Osteocyte (in vitro differentiated cells): ENCODE results near the gene ANGPT4. TPM values are rescaled to one million over a fixed set of nuclear protein-coding genes. Genes with fewer than 3 reads are reported as not detected.

Experiments used
- DNase-seq: peaks from one replicate; pipeline ENCODE4 v3.0.0; 2021; ENCODE audit warnings: mixed read lengths; ENCODE audit not compliant: unreplicated experiment; ENCODE audit errors: extremely low spot score
- H3K27ac Mint-ChIP-seq: one replicate; pipeline ENCODE4 v1.8.0; 2021; ENCODE audit warnings: mild to moderate bottlenecking, mixed read lengths; ENCODE audit not compliant: unreplicated experiment
- H3K27me3 Mint-ChIP-seq: one replicate; pipeline ENCODE4 v1.8.0; 2021; ENCODE audit warnings: mixed read lengths; ENCODE audit not compliant: unreplicated experiment
- H3K36me3 Mint-ChIP-seq: one replicate; pipeline ENCODE4 v1.8.0; 2021; ENCODE audit warnings: mixed read lengths; ENCODE audit not compliant: unreplicated experiment
- H3K4me1 Mint-ChIP-seq: one replicate; pipeline ENCODE4 v1.8.0; 2021; ENCODE audit warnings: mixed read lengths; ENCODE audit not compliant: unreplicated experiment
- H3K4me3 Mint-ChIP-seq: one replicate; pipeline ENCODE4 v1.8.0; 2021; ENCODE audit warnings: mild to moderate bottlenecking, moderate library complexity, mixed read lengths; ENCODE audit not compliant: unreplicated experiment
- H3K9me3 Mint-ChIP-seq: one replicate; pipeline ENCODE4 v1.8.0; 2021; ENCODE audit warnings: mixed read lengths; ENCODE audit not compliant: unreplicated experiment
- total RNA-seq: library from RNA; stranded (reverse); gene quantifications from 2 replicates; pipeline ENCODE4 v1.2.1, GENCODE V29; 2021
- TF ChIP-seq, protein P1 (sequence below): fragments of 200-600 bp; sonication (generic); IDR thresholded peaks from 2 replicates; pipeline ENCODE4 v1.5.0; 2021; ENCODE audit warnings: antibody characterized with exemption, mild to moderate bottlenecking, moderate library complexity

Gene ANGPT4
- total RNA-seq, 1 donor from 2014 or later: not detected

DNA sequence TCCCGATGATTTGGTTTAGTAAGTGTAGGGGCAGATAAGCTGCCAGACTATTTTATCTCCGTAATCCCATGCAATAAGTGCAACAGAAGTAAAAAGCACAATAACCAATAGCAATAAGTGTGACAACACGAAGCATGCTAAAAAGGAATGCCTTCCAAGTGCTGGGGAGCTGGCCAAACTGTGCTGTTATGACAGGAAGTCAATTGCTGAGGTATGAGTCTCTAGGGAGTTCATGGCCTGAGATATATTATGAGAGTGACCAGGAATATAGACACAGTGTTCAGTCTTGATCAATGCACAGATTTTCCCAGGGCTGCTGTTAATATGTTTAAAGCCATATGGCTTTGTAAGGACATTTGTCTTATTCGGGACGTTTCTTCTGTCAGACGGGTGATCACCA, 10.5 kb upstream of the ANGPT4 start:
- Mint-ChIP-seq H3K4me3 (no peak overlapping the region), H3K27me3 (no peaks in the 10 kb centered on the region), H3K36me3 (no peaks in the 10 kb centered on the region), H3K9me3 (peaks cover 18% of the 10 kb centered on the region), H3K4me1 (no peaks in the 10 kb centered on the region), H3K27ac (no peak overlapping the region)
- DNase-seq: no peak
- TF ChIP-seq, protein P1, sequence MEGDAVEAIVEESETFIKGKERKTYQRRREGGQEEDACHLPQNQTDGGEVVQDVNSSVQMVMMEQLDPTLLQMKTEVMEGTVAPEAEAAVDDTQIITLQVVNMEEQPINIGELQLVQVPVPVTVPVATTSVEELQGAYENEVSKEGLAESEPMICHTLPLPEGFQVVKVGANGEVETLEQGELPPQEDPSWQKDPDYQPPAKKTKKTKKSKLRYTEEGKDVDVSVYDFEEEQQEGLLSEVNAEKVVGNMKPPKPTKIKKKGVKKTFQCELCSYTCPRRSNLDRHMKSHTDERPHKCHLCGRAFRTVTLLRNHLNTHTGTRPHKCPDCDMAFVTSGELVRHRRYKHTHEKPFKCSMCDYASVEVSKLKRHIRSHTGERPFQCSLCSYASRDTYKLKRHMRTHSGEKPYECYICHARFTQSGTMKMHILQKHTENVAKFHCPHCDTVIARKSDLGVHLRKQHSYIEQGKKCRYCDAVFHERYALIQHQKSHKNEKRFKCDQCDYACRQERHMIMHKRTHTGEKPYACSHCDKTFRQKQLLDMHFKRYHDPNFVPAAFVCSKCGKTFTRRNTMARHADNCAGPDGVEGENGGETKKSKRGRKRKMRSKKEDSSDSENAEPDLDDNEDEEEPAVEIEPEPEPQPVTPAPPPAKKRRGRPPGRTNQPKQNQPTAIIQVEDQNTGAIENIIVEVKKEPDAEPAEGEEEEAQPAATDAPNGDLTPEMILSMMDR: no peak

GRCh38 chr20:925516-925915, 9.4 kb upstream of the ANGPT4 start:
- no peaks in the 10 kb centered on the region for H3K27me3 Mint-ChIP-seq
- no peak overlapping the region for H3K4me3 Mint-ChIP-seq
- TF ChIP-seq, protein P1: no peak
- DNase-seq: no peak
- H3K36me3 Mint-ChIP-seq: no peaks in the 10 kb centered on the region
- H3K4me1 Mint-ChIP-seq: no peaks in the 10 kb centered on the region
- no peak overlapping the region for H3K27ac Mint-ChIP-seq
- H3K9me3 Mint-ChIP-seq: peaks cover 9% of the 10 kb centered on the region

DNA sequence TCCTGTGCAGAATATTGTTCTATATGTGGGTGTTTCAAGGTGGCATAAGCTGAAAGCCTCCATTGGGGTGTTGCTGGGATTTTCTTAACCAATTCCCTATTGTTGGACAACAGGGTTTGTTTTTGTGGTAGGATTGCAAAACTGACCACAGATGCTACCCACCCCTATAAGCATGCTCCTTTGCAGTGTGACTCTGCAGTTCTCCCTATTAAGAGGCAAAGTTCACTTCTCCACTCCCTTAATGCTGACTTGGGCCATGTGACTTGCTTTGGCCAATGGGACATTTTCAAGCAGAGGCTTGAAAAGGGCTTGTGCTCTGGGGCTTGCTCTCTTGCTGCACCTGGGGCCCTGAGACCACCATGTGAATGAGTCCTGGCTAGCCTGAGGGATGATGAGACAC, 8.5 kb upstream of the ANGPT4 start:
- TF ChIP-seq, protein P1: no peak
- no peak overlapping the region for H3K27ac Mint-ChIP-seq
- no peaks in the 10 kb centered on the region for H3K36me3 Mint-ChIP-seq
- H3K9me3 Mint-ChIP-seq: peaks cover 6% of the 10 kb centered on the region
- DNase-seq: no peak
- H3K4me1 Mint-ChIP-seq: no peaks in the 10 kb centered on the region
- no peak overlapping the region for H3K4me3 Mint-ChIP-seq
- H3K27me3 Mint-ChIP-seq: no peaks in the 10 kb centered on the region

DNA sequence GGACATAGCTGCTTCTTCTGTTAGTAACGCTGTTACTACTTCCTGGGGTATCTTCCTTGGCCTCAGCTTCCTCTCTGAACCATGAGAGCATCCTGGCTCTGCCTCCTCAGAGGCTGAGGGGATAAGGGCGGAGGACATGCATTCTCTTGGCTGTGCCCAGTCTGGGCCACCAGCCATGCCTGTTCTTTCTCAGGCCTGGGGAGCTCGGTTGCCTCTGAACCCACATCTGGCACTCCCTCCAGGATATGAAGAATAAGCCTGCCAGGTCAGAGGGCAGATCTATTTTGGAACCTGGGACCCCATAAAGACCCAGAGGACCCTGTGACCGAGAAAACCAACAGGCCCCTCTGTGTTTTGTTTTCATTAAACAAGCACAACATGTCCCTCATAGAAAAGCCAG, 6.6 kb upstream of the ANGPT4 start:
- no peaks in the 10 kb centered on the region for H3K36me3 Mint-ChIP-seq
- DNase-seq: no peak
- no peaks in the 10 kb centered on the region for H3K27me3 Mint-ChIP-seq
- TF ChIP-seq, protein P1: no peak
- no peak overlapping the region for H3K27ac Mint-ChIP-seq
- H3K9me3 Mint-ChIP-seq: peaks cover 6% of the 10 kb centered on the region
- H3K4me1 Mint-ChIP-seq: no peaks in the 10 kb centered on the region
- H3K4me3 Mint-ChIP-seq: no peak overlapping the region

- DNase-seq: no peak
- Mint-ChIP-seq H3K27ac (no peak overlapping the region), H3K4me3 (no peak overlapping the region), H3K36me3 (no peaks in the 10 kb centered on the region), H3K27me3 (no peaks in the 10 kb centered on the region), H3K4me1 (no peaks in the 10 kb centered on the region), H3K9me3 (peaks cover 2% of the 10 kb centered on the region)
- TF ChIP-seq, protein P1: no peak
Observed at GRCh38 chr20:921068-921467, 4.9 kb upstream of the ANGPT4 start.
